A549 (cell line): ENCODE measurements around the gene SLC47A2. TPM values are rescaled to one million over a fixed set of nuclear protein-coding genes. Genes with fewer than 3 reads are reported as not detected.

Experiments
- ATAC-seq, 2 experiments: fragments of 200-7000 bp in 1 of 2; fragments of >200 bp in 1 of 2; cut with Nextera tagmentation in 1 of 2; cut with Tn5 transposase in 1 of 2; 3 replicates each; pipeline versions ENCODE4 v1.8.0 to v1.9.1; 2018 to 2020; ENCODE audit warnings: mild to moderate bottlenecking in 1 of 2, moderate library complexity in 1 of 2
- CTCF ChIA-PET: fragments of 300-600 bp; sonication (Branson Sonifier 250); formaldehyde crosslinking; extraction: SDS; loops from one replicate; lab custom pipeline; 2021; ENCODE audit warnings: antibody characterized with exemption, inconsistent platforms; lab: Yijun Ruan, JAX
- POLR2A ChIA-PET: fragments of 350-600 bp; formaldehyde crosslinking; extraction: SDS; loops from one replicate; lab custom pipeline; 2021; ENCODE audit warnings: antibody characterized with exemption, inconsistent platforms; lab: Yijun Ruan, JAX
- DNase-seq, 2 experiments: peaks; one replicate each; pipeline versions ENCODE4 v3.0.0 to v3.0.0-alpha.2; 2011 to 2016; ENCODE audit warnings: low read depth in 1 of 2, low spot score in 1 of 2
- FAIRE-seq: peaks from 2 replicates; lab custom pipeline; 2011; peaks lifted over from hg19 to GRCh38; lab: Jason Lieb, UNC
- H3K27ac ChIP-seq, 2 experiments: fragments of >200 bp; sonication (Bioruptor Twin); formaldehyde crosslinking; 3 replicates each; pipeline ENCODE4 v1.5.1; 2016 to 2017
- H3K4me1 ChIP-seq: fragments of >200 bp; sonication (Bioruptor Twin); formaldehyde crosslinking; 3 replicates; pipeline ENCODE4 v1.6.1; 2016
- H3K4me2 ChIP-seq: fragments of >200 bp; sonication (Bioruptor Twin); formaldehyde crosslinking; 3 replicates; pipeline ENCODE4 v1.6.1; 2016
- H3K4me3 ChIP-seq: fragments of >200 bp; sonication (Bioruptor Twin); formaldehyde crosslinking; 3 replicates; pipeline ENCODE4 v1.5.1; 2016
- H3K9me3 ChIP-seq: fragments of >200 bp; sonication (Bioruptor Twin); formaldehyde crosslinking; 3 replicates; pipeline ENCODE4 v1.6.1; 2016
- CBX2 ChIP-seq: fragments of 200-600 bp; sonication (generic); IDR thresholded peaks from 2 replicates; pipeline ENCODE4 v1.6.1; 2016; ENCODE audit warnings: low read depth, mild to moderate bottlenecking, borderline replicate concordance
- CEBPB ChIP-seq, 2 experiments: fragments of >200 bp in 1 of 2; sonication (Bioruptor Twin) in 1 of 2; formaldehyde crosslinking in 1 of 2; IDR thresholded peaks; 2 replicates each; pipeline ENCODE4 v1.6.1; 2012 to 2016
- EHF ChIP-seq: fragments of 250-450 bp; sonication (Bioruptor Pico); IDR thresholded peaks from 2 replicates; pipeline ENCODE4 v1.5.0; 2020; ENCODE audit warnings: mild to moderate bottlenecking
- EP300 ChIP-seq, 2 experiments: fragments of >200 bp; sonication (Bioruptor Twin); formaldehyde crosslinking; IDR thresholded peaks; 2 replicates in 1 of 2; 3 replicates in 1 of 2; pipeline ENCODE4 v1.6.1; 2016 to 2017
- ESRRA ChIP-seq: fragments of 150-350 bp; IDR thresholded peaks from 2 replicates; pipeline ENCODE4 v1.6.1; 2014; ENCODE audit warnings: mild to moderate bottlenecking, low read length, borderline replicate concordance
- FOSL2 ChIP-seq, 2 experiments: fragments of 450-650 bp in 1 of 2; fragments of >200 bp in 1 of 2; sonication (Bioruptor Twin) in 1 of 2; formaldehyde crosslinking; IDR thresholded peaks; 2 replicates each; pipeline versions ENCODE4 v1.5.0 to v1.6.1; 2016 to 2020; ENCODE audit warnings: mild to moderate bottlenecking in 1 of 2, moderate library complexity in 1 of 2
- FOXS1 ChIP-seq: fragments of 250-450 bp; sonication (Bioruptor Pico); IDR thresholded peaks from 2 replicates; pipeline ENCODE4 v1.5.0; 2020; ENCODE audit warnings: mild to moderate bottlenecking, moderate library complexity
- GATA3 ChIP-seq: IDR thresholded peaks from 2 replicates; pipeline ENCODE4 v1.6.1; 2012; ENCODE audit warnings: borderline replicate concordance
- HEYL ChIP-seq: fragments of 250-450 bp; sonication (Bioruptor Pico); IDR thresholded peaks from 2 replicates; pipeline ENCODE4 v1.8.0; 2021; ENCODE audit warnings: mild to moderate bottlenecking, moderate library complexity
- HOXA7 ChIP-seq: fragments of 250-450 bp; sonication (Bioruptor Pico); IDR thresholded peaks from 2 replicates; pipeline ENCODE4 v1.5.0; 2020; ENCODE audit warnings: mild to moderate bottlenecking, moderate library complexity
- HOXB5 ChIP-seq: fragments of 250-450 bp; sonication (Bioruptor Pico); IDR thresholded peaks from 2 replicates; pipeline ENCODE4 v1.5.0; 2020; ENCODE audit warnings: mild to moderate bottlenecking, moderate library complexity
- JUN ChIP-seq, 2 experiments: fragments of >200 bp; sonication (Bioruptor Twin); formaldehyde crosslinking; IDR thresholded peaks; 2 replicates in 1 of 2; 3 replicates in 1 of 2; pipeline ENCODE4 v1.6.1; 2016 to 2017
- KDM1A ChIP-seq: fragments of 200-600 bp; sonication (generic); IDR thresholded peaks from 2 replicates; pipeline ENCODE4 v1.6.1; 2016; ENCODE audit warnings: low read depth, mild to moderate bottlenecking
- KDM5A ChIP-seq: fragments of 200-600 bp; sonication (generic); IDR thresholded peaks from 2 replicates; pipeline ENCODE4 v1.6.1; 2016; ENCODE audit warnings: antibody characterized with exemption, mild to moderate bottlenecking
- MYC ChIP-seq: IDR thresholded peaks from 2 replicates; pipeline ENCODE4 v1.6.1; 2012; ENCODE audit warnings: mild to moderate bottlenecking, inconsistent platforms, low read length, improper control_type of control experiment, borderline replicate concordance
- NR3C1 ChIP-seq: fragments of >200 bp; sonication (Bioruptor Twin); formaldehyde crosslinking; IDR thresholded peaks from 3 replicates; pipeline ENCODE4 v1.6.1; 2017
- POLR2A ChIP-seq: IDR thresholded peaks from 2 replicates; pipeline ENCODE4 v1.6.1; 2012; ENCODE audit warnings: mild to moderate bottlenecking, low read length
- POLR2AphosphoS2 ChIP-seq: conservative IDR thresholded peaks from 2 replicates; pipeline ENCODE4 v1.6.1; 2012; ENCODE audit warnings: low read length, improper control_type of control experiment, inconsistent platforms
- RFX5 ChIP-seq: fragments of 450-650 bp; IDR thresholded peaks from 2 replicates; pipeline ENCODE4 v1.7.1; 2014; ENCODE audit warnings: antibody characterized with exemption, mild to moderate bottlenecking, moderate library complexity
- TP53 ChIP-seq: fragments of 250-450 bp; sonication (Bioruptor Pico); IDR thresholded peaks from 2 replicates; pipeline ENCODE4 v1.5.0; 2021; ENCODE audit warnings: mild to moderate bottlenecking, moderate library complexity
- ZC3H11A ChIP-seq: fragments of 450-650 bp; IDR thresholded peaks from 2 replicates; pipeline ENCODE4 v1.6.1; 2014; ENCODE audit warnings: antibody characterized with exemption, mild to moderate bottlenecking
- ZFP36 ChIP-seq: fragments of 450-650 bp; IDR thresholded peaks from 2 replicates; pipeline ENCODE4 v1.6.1; 2014; ENCODE audit warnings: borderline replicate concordance; ENCODE audit not compliant: partially characterized antibody
- ZSCAN20 ChIP-seq: fragments of 250-450 bp; sonication (Bioruptor Pico); IDR thresholded peaks from 2 replicates; pipeline ENCODE4 v1.8.0; 2022; ENCODE audit warnings: mild to moderate bottlenecking, moderate library complexity
- WGBS: methylation state at CpG from one replicate; pipeline ENCODE4 v1.1.6; 2017; ENCODE audit errors: missing lambda C conversion rate; 5-methylcytosine and 5-hydroxymethylcytosine counted together
- polyA plus RNA-seq, 4 experiments: library from polyadenylated mRNA; depleted of rRNA in 3 of 4; stranded (reverse); fragments of >200 nt; fragmentation: RNase III in 1 of 4; extraction: RNeasy Plus Mini Kit Qiagen cat#74134 plus additional on column Dnase treatment in 1 of 4; gene quantifications; 2 replicates in 3 of 4; 3 replicates in 1 of 4; pipeline ENCODE4 v1.2.3, GENCODE V29; 2011 to 2017
- TF ChIP-seq, protein P1 (sequence below): fragments of >200 bp; sonication (Bioruptor Twin); formaldehyde crosslinking; IDR thresholded peaks from 3 replicates; pipeline ENCODE4 v1.6.1; 2016
- TF ChIP-seq, protein P2 (sequence below): IDR thresholded peaks from 2 replicates; pipeline ENCODE4 v1.6.1; 2012
- TF ChIP-seq, protein P3 (sequence below): fragments of 250-450 bp; sonication (Bioruptor Pico); IDR thresholded peaks from 2 replicates; pipeline ENCODE4 v1.5.0; 2020; ENCODE audit warnings: low read depth, mild to moderate bottlenecking, moderate library complexity
- TF ChIP-seq, protein P4 (sequence below): fragments of 200-600 bp; sonication (generic); IDR thresholded peaks from 2 replicates; pipeline ENCODE4 v1.6.1; 2016; ENCODE audit warnings: antibody characterized with exemption, mild to moderate bottlenecking, moderate library complexity
- TF ChIP-seq, protein P5 (sequence below): IDR thresholded peaks from 2 replicates; pipeline ENCODE4 v1.6.1; 2012
- TF ChIP-seq, protein P6 (sequence below): IDR thresholded peaks from 2 replicates; pipeline ENCODE4 v1.6.1; 2012; ENCODE audit warnings: low read depth, borderline replicate concordance
- TF ChIP-seq, protein P7 (sequence below): fragments of 450-650 bp; IDR thresholded peaks from 2 replicates; pipeline ENCODE4 v1.6.1; 2014; ENCODE audit warnings: antibody characterized with exemption

SLC47A2 gene
- polyA plus RNA-seq, 2 of the 4 experiments (the other 2 are of a cell fraction): 0.13 to 0.27 TPM

GRCh38 chr17:19747829-19748806, 31.7 kb upstream of the SLC47A2 start, which contains the start of gene ALDH3A1:
TSS of gene ALDH3A1 (minus strand) at chr17:19748298. CDS start at chr17:19745129, 3,169 bp downstream.
- Histone ChIP-seq H3K27ac (peak within 1 kb of the TSS; percentile 98 to 100), H3K9me3 (no peaks in the 10 kb centered on the region), H3K4me1 (peaks cover 94% of the 10 kb centered on the region), H3K4me2 (peak within 1 kb of the TSS; percentile 90), H3K4me3 (peak within 1 kb of the TSS; percentile 53)
- ATAC-seq: peak; percentile 40 to 57
- DNase-seq: peak; percentile 83 to 99
- ChIA-PET POLR2A (interaction anchor here (0.6 to 7.8 kb wide), 10 partner anchors 9 to 416 kb away, joined by 3 to 98 read pairs (median 3); partner anchors contain the start of genes ALDH3A2 and MAPK7), CTCF (interaction anchor here (0.8 to 20.1 kb wide), 8 partner anchors 15 to 235 kb away, joined by 3 to 681 read pairs (median 6); partner anchors contain the start of gene ALDH3A2)
- under 1% methylated on average over 18 of the region's 25 CpGs for WGBS
- peak; percentile 99 for FAIRE-seq
- TF ChIP-seq POLR2A: peak; percentile 87
- TF ChIP-seq ZC3H11A: no peak
- TF ChIP-seq HEYL (CRISPR knock-in tag): no peak
- TF ChIP-seq TP53 (CRISPR knock-in tag): 0 out of 2 replicates have a peak, but pooled peaks have one; percentile 47
- TF ChIP-seq FOXS1 (CRISPR knock-in tag): peak; percentile 61; the same call in 1 of the 2 replicates
- no peak for TF ChIP-seq ESRRA
- TF ChIP-seq, protein P1, sequence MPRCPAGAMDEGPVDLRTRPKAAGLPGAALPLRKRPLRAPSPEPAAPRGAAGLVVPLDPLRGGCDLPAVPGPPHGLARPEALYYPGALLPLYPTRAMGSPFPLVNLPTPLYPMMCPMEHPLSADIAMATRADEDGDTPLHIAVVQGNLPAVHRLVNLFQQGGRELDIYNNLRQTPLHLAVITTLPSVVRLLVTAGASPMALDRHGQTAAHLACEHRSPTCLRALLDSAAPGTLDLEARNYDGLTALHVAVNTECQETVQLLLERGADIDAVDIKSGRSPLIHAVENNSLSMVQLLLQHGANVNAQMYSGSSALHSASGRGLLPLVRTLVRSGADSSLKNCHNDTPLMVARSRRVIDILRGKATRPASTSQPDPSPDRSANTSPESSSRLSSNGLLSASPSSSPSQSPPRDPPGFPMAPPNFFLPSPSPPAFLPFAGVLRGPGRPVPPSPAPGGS: peak; percentile 67
- TF ChIP-seq HOXA7: peak; percentile 16; the same call in 1 of the 2 replicates
- TF ChIP-seq, protein P2, sequence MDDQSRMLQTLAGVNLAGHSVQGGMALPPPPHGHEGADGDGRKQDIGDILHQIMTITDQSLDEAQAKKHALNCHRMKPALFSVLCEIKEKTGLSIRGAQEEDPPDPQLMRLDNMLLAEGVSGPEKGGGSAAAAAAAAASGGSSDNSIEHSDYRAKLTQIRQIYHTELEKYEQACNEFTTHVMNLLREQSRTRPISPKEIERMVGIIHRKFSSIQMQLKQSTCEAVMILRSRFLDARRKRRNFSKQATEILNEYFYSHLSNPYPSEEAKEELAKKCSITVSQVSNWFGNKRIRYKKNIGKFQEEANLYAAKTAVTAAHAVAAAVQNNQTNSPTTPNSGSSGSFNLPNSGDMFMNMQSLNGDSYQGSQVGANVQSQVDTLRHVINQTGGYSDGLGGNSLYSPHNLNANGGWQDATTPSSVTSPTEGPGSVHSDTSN: peak; percentile 75; the same call in 1 of the 2 replicates
- TF ChIP-seq KDM5A: no peak
- peak; percentile 71; the same call in 1 of the 2 replicates for TF ChIP-seq MYC
- TF ChIP-seq JUN (IDR thresholded peaks at IDR 0.05): peak; percentile 60 to 95; a peak in 4 of 5 replicates
- TF ChIP-seq CBX2: no peak
- TF ChIP-seq KDM1A: no peak
- no peak for TF ChIP-seq RFX5
- TF ChIP-seq, protein P3, sequence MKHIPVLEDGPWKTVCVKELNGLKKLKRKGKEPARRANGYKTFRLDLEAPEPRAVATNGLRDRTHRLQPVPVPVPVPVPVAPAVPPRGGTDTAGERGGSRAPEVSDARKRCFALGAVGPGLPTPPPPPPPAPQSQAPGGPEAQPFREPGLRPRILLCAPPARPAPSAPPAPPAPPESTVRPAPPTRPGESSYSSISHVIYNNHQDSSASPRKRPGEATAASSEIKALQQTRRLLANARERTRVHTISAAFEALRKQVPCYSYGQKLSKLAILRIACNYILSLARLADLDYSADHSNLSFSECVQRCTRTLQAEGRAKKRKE (CRISPR knock-in tag): peak; percentile 55; the same call in 1 of the 2 replicates
- TF ChIP-seq, protein P4, sequence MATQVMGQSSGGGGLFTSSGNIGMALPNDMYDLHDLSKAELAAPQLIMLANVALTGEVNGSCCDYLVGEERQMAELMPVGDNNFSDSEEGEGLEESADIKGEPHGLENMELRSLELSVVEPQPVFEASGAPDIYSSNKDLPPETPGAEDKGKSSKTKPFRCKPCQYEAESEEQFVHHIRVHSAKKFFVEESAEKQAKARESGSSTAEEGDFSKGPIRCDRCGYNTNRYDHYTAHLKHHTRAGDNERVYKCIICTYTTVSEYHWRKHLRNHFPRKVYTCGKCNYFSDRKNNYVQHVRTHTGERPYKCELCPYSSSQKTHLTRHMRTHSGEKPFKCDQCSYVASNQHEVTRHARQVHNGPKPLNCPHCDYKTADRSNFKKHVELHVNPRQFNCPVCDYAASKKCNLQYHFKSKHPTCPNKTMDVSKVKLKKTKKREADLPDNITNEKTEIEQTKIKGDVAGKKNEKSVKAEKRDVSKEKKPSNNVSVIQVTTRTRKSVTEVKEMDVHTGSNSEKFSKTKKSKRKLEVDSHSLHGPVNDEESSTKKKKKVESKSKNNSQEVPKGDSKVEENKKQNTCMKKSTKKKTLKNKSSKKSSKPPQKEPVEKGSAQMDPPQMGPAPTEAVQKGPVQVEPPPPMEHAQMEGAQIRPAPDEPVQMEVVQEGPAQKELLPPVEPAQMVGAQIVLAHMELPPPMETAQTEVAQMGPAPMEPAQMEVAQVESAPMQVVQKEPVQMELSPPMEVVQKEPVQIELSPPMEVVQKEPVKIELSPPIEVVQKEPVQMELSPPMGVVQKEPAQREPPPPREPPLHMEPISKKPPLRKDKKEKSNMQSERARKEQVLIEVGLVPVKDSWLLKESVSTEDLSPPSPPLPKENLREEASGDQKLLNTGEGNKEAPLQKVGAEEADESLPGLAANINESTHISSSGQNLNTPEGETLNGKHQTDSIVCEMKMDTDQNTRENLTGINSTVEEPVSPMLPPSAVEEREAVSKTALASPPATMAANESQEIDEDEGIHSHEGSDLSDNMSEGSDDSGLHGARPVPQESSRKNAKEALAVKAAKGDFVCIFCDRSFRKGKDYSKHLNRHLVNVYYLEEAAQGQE: peak; percentile 20; the same call in 1 of the 2 replicates
- TF ChIP-seq NR3C1: no peak
- peak; percentile 90 for TF ChIP-seq GATA3
- TF ChIP-seq FOSL2 (IDR thresholded peaks at IDR 0.05): peak; percentile 35; the same call in 1 of the 2 replicates
- peak; percentile 73 for TF ChIP-seq FOSL2 (CRISPR knock-in tag; IDR thresholded peaks at IDR 0.05)
- TF ChIP-seq ZSCAN20 (CRISPR knock-in tag): peak; percentile 70; the same call in 1 of the 2 replicates
- TF ChIP-seq, protein P5, sequence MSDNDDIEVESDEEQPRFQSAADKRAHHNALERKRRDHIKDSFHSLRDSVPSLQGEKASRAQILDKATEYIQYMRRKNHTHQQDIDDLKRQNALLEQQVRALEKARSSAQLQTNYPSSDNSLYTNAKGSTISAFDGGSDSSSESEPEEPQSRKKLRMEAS: peak; percentile 88
- TF ChIP-seq POLR2AphosphoS2: no peak
- peak; percentile 51; the same call in 1 of the 2 replicates for TF ChIP-seq EHF (CRISPR knock-in tag)
- TF ChIP-seq CEBPB (IDR thresholded peaks at IDR 0.05): peak; percentile 18 to 80; a peak in 2 of 4 replicates
- TF ChIP-seq, protein P6, sequence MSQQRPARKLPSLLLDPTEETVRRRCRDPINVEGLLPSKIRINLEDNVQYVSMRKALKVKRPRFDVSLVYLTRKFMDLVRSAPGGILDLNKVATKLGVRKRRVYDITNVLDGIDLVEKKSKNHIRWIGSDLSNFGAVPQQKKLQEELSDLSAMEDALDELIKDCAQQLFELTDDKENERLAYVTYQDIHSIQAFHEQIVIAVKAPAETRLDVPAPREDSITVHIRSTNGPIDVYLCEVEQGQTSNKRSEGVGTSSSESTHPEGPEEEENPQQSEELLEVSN: no peak
- TF ChIP-seq, protein P7, sequence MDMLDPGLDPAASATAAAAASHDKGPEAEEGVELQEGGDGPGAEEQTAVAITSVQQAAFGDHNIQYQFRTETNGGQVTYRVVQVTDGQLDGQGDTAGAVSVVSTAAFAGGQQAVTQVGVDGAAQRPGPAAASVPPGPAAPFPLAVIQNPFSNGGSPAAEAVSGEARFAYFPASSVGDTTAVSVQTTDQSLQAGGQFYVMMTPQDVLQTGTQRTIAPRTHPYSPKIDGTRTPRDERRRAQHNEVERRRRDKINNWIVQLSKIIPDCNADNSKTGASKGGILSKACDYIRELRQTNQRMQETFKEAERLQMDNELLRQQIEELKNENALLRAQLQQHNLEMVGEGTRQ: peak; percentile 2; the same call in 1 of the 2 replicates
- no peak for TF ChIP-seq ZFP36
- TF ChIP-seq EP300 (IDR thresholded peaks at IDR 0.05): peak; percentile 91 to 96
- TF ChIP-seq HOXB5: no peak; the same call in 1 of the 2 replicates
